GF-D8 (cell line): ENCODE data around the gene PTCD2.
"Not testable (repeated sequence)": the region's sequence is repeated elsewhere in the genome, so short reads cannot be mapped to it uniquely, and the experiment has no call there.

Experiments
- DNase-seq: peaks from one replicate; lab custom pipeline; 2025; lab: John Stamatoyannopoulos, UW

The PTCD2 gene

DNA sequence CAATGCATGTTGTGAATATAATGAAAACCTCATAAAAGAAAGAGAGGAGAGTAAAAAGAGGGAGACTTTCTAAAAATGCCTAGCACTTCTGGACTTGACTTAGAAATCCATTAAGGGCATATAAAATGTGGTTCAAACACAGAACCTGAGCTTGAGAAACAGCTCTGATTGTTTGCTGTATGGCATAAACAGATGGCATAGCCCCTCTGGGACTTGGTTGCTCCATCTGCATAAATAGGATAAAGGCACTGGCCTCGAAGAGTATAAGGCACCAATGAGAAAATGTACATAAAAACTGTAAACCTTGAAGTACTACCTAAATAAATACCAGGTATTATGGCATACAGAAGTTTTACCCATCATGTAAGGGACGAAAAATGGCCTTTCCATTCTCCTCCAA, 23.9 kb upstream of the PTCD2 start:
- no peak for DNase-seq

GRCh38 chr5:72298136-72298535, 22.0 kb upstream of the PTCD2 start:
- not testable (repeated sequence) for DNase-seq

DNA sequence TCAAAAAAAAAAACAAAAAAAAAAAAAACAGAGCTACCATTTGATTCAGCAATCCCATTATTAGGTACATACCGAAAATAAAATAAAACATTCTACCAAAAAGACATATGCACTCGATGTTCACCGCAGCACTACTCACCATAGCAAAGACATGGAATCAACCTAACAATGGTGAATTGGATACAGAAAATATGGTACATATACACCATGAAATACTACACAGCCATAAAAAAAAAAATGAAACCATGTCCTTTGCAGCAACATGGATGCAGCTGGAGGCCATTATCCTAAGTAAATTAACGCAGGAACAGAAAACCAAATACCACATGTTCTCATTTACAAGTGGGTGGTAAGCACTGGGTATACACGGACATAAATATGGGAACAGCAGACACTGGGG, 21.5 kb upstream of the PTCD2 start:
- DNase-seq = no peak

GRCh38 chr5:72300590-72301339, 19.4 kb upstream of the PTCD2 start:
- DNase-seq = no peak

DNA sequence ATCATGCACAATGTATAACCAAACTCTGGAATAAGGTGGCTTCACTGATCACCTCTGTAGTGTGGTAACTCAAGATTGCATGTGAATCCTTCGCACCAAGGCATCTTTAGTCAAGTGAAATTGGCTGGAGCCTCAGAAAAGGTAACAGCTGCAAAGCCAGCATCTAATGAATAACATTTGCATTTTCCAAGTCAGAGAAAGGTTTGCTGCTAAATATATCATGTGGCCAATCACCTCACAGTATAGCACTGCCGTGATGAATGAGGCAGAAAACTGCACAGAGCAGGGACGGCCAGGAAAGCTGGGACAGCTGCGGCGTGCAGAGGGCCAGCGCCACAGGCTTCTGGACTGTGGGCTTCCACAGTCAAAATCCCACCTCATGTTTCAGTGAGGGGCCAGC, 18.6 kb upstream of the PTCD2 start:
- no peak for DNase-seq

DNA sequence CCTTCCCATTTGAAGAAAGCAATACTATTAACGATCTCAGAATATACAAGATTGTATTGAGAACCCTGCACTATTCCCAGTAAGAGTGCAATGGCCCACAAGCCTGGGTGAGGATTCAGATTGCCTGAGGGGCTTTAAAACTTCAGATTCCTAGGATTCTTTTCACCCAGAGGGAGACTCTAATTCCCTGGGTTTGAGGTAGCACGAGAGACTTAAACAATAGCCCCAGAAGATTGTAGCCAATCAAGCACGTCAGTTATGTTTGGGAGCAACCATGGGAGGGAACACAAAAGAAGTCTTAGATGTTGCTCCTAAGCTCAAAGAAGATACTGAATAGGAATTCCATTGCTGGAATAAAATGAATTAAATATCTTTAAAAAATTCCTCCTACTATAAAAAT, 18.0 kb upstream of the PTCD2 start:
- DNase-seq = no peak

GRCh38 chr5:72305194-72306142, 14.7 kb upstream of the PTCD2 start:
- no peak for DNase-seq

DNA sequence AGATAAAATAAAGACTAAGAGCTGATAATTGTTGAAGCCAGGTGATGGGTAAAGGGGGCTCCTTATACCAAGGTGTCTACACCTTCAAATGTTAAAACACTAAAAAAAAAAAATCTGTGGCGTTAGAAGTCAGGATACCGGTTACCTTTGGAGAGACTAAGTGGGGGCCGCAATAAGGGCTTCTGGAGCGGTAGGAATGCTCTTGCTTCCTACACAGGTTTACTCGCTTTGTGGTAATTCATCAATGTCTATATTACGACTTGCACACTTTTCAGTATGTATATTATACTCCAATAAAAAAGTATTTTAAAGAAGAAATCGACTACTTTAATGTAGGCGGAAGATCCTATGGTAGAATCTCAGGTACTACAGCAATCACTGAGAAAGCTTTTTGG, 12.6 kb upstream of the PTCD2 start:
- no peak for DNase-seq

DNA sequence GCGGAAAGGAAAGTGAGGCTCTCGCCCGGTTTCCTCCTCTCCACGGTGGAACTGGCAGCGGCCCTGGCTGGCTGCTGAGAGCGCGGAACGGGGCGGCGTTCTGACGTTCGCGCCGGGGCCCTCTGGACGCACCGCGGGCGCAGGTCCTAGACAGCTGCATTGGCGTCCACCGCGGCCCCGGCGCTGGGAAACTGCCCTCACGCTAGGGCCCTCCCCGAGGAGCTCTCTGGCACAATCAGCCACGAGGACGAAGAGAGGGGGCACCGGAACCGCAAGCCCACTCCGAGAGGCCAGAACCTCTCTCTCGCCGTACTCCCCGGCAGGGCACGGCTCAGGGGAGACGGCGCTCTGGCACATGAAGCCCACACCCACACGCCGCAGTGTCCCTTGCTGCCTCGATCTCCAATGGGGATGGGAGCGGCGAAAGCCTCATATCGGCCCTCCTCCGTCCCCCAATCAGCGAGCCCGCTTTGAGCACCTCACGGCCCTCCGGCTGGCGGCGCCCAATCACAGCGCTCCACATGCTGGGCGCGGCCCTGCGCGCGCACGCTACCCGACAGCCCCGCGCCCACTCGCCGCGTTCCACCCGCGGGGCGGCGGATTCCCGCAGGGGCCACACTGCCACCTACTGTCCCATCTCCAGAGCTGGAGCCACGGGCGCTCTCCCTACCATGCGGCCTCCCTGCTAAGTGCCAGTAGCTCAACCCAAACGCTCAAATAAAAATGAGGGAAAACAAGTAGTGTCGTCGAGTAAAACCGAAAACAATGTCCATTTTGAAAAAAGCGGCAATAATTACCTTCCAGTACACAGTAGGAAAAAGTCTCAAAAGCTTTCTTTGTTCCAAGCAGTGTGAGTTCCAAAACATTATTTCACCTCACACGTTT, 12.0 kb upstream of the PTCD2 start:
- peak; percentile 89 for DNase-seq

DNA sequence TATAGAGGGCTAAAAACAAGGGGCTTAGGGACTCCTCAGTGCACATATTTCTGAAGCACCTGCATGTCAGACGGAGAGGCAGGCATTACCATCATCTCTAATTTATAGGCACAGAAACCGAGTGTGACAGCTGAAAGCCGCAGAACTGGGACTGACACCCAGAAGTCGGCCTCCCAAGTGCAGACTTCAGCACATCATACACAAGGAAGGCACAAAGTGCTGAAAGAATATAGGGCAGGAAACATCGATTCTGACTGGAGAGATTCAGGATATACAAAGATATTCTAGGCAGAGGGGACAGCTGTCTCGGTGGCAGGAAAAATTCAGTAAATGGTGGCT, 11.4 kb upstream of the PTCD2 start:
- DNase-seq = no peak

DNA sequence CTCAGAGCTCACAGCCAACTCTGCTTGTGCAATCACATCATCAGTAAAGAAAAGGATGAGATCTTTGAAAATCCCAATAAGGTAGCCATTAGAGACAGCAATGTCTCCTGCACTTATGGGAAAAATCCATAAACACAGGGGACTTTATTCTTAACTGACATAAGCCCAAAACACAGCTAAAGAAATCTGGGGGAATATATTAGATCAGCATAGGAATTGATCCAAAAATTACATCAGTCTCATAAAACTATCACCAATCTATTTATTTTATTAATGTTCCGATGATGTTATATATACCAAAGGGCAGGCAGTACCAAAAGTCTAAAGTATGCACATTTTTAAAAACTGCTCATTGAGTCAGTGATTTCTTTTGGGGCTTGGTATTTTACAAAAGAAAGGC, 7.0 kb upstream of the PTCD2 start:
- no peak for DNase-seq

DNA sequence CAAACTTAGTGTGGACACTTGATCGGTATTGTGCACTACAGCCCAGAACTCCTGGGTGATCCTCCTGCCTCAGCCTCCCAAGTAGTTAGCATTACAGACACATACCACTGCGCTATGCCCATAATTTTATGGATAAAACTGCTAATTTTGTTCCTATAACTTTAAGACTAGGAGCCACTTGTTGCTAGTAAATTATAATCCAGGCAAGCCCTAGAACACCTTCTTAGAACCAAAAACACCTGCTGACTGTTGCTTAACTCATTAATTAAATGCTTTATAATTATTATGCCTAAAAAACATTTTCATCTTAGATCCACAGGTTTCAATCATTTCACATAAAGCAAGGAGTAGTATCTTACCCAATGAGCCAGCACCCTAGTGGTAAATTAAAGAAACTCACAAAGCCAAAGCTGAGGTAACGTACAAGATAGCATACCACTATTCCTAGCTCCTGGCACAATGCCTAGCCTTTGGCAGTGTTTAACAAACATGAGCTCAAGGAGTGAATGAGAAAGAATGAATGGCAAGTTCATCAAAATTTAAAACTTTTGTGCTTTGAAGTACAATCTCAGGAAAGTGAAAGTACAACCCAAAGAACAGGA, 5.5 kb upstream of the PTCD2 start:
- DNase-seq = no peak

DNA sequence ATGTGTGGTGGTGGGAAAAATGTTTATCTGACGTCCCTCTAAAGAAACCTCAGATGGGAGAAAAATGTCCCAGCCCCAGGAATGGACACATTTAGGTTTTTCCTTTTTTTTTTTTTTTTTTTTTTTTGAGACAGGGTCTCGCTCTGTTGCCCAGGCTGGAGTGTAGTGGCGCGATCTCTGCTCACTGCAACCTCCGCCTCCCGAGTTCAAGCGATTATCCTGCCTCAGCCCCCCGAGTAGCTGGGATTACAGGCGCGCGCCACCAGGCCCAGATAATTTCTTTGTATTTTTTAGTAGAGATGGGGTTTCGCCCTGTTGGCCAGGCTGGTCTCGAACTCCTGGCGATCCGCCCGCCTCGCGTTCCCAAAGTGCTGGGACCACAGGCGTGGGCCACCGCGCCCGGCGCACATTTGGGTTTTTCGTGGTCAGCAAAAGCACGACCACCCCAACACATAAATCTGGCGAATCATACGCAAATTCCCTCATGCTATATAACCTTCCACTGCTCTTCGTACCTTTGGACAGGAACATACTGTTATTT, 668 bp upstream of the PTCD2 start:
- not testable (repeated sequence) for DNase-seq

DNA sequence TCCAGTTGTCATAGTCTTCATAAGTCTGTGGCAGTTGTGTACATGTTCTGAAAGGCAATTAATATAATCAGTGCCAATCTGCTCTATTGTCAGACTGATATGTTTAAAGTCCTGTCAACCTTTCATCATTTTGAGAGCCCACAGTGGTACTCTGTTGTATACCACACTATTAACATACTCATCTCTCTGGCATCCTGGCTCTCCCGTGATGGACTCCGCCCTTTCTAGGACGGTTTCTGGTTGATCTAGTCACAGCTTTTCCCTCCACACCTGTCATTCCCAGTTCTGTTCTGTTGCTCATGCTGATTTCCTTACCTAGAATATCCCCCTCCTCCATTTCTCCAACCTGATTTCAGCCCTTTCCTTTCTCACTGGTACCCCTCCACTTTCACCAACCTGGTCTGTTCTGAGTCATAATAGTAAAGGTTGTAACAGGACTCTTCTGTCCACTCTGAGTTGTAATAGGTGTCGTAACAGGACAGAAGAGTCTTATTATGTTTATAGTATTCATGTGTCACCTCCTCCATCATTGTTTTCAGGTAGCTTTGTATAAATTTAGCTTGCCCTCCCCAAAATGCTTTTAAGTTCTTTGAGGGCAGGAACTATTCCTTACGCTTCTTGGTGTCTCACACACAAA, 4.1 kb downstream of the PTCD2 start:
- no peak for DNase-seq

DNA sequence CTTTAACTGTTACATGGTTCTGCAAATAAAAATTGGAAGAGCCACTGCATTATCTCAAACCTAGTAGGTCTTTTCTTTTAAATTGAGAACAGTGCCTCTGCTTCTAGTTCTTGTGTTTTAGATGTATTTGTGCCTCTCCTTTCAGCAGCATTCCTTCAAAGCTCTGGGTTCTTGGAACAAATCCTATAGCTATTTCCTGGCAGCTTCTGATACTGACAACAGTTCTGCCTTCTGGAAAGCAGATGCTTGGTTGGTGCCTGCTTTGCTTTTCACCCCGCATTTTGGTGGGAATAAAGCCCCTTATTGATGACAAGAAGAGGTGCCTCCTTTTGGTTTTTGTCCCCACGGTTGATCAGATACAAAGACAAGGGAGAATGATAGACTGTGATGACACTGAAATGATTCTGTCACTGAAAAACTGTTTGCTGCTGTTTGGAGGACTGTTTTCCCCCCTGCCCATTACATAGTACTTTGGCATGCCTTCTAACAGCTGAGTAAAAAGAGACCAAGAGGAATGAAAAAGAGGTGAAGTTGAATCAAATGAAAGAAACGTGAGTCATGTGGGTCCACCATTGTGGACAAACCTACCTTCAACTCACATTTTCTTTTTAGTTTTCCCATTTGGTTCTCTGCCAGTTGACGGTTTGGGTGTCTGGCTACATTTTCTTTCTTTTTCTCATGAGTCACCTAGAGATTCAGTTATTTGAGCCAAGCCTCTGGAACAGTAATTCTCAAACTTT, 5.6 kb downstream of the PTCD2 start:
- no peak for DNase-seq

DNA sequence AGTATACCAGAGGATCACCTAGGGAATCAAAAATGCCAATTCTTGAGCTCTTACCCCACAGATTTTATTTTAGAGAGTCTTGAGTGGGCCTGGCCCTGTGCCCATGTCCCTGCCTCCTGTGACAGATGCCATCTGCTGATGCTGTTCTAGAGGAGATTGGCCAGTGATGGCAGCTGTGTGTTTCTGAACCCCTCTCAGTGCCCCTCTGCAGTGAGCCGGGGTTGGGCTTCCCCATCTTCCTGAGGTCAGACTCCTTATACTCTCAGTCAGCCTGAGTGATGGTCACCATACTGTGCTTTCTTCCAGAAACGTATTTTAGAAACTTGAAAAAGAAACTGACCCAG, 6.1 kb downstream of the PTCD2 start:
- no peak for DNase-seq

DNA sequence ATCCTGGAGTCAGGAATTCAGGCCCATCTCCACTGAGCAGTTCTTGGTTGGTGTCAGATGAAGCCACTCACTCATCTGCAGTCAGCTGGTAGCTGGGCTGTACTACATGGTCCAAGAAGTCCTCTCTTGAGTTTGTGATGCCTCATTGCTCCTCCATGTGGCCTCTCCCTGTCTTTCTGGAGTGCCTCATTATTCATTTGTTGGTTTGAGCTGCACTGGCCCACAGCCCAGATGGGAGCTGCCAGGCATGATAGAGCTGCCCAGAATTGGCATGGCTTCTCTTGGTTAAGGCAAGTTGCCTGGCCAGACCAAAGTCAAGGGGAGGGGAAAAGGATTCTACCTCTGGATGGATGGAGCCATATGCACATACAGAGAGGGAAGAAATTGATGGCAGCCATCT, 8.0 kb downstream of the PTCD2 start:
- DNase-seq = no peak

GRCh38 chr5:72330712-72331111, 10.5 kb downstream of the PTCD2 start:
- no peak for DNase-seq

- no peak for DNase-seq
Observed at GRCh38 chr5:72337159-72337558, 17.0 kb downstream of the PTCD2 start.

GRCh38 chr5:72338689-72339209, 18.6 kb downstream of the PTCD2 start:
- DNase-seq = no peak
